Upper lobe of left lung (tissue), 6 donors: ENCODE measurements around the gene IER3. TPM values are rescaled to one million over a fixed set of nuclear protein-coding genes. Genes with fewer than 3 reads are reported as not detected.

ENCODE experiments used
- ATAC-seq, 2 donors: fragments of 200-7000 bp; cut with Tn5 transposase; one replicate each; pipeline ENCODE4 v1.9.1; 2022; ENCODE audit warnings: mild to moderate bottlenecking in 2 of 2, moderate library complexity in 2 of 2; ENCODE audit not compliant: low FRiP score in 2 of 2
- DNase-seq, 2 donors: peaks; one replicate each; pipeline ENCODE4 v3.0.0-alpha.2; 2019 to 2020
- H3K27ac ChIP-seq, 4 donors: fragments of 200-600 bp; sonication (generic); one replicate each; pipeline ENCODE4 v1.5.1; 2016 to 2019
- H3K27me3 ChIP-seq, 4 donors: fragments of 200-600 bp; sonication (generic); one replicate each; pipeline ENCODE4 v1.5.1; 2017 to 2019
- H3K36me3 ChIP-seq, 4 donors: fragments of 200-600 bp; sonication (generic); one replicate each; pipeline ENCODE4 v1.5.1; 2016 to 2019
- H3K4me1 ChIP-seq, 4 donors: fragments of 200-600 bp; sonication (generic); one replicate each; pipeline ENCODE4 v1.5.1; 2018 to 2019
- H3K4me3 ChIP-seq, 4 donors: fragments of 200-600 bp; sonication (generic); one replicate each; pipeline ENCODE4 v1.5.1; 2017 to 2019; ENCODE audit warnings: mild to moderate bottlenecking in 2 of 4, moderate library complexity in 1 of 4
- H3K9me3 ChIP-seq, 4 donors: fragments of 200-600 bp; sonication (generic); one replicate each; pipeline ENCODE4 v1.5.1; 2018 to 2019
- CTCF ChIP-seq, 6 experiments: fragments of 450-650 bp in 4 of 6; fragments of 200-600 bp in 2 of 6; sonication (generic) in 2 of 6; IDR thresholded peaks; one replicate each; pipeline ENCODE4 v1.5.1; 2016 to 2019; ENCODE audit warnings: antibody characterized with exemption in 6 of 6
- EP300 ChIP-seq, 4 donors: sonication (generic); formaldehyde crosslinking; IDR thresholded peaks; one replicate each; pipeline ENCODE4 v1.5.1; 2017; ENCODE audit warnings: antibody characterized with exemption in 4 of 4, control low read depth in 2 of 4
- POLR2A ChIP-seq, 4 donors: fragments of 450-650 bp; IDR thresholded peaks; one replicate each; pipeline ENCODE4 v1.5.1; 2016 to 2017; ENCODE audit warnings: antibody characterized with exemption in 4 of 4, mild to moderate bottlenecking in 2 of 4
- POLR2AphosphoS5 ChIP-seq, 2 donors: sonication (generic); formaldehyde crosslinking; IDR thresholded peaks; one replicate each; pipeline ENCODE4 v1.5.1; 2017; ENCODE audit warnings: antibody characterized with exemption in 2 of 2
- WGBS, 2 donors: methylation state at CpG; one replicate each; pipeline ENCODE4 v1.1.5; 2017 to 2018; 5-methylcytosine and 5-hydroxymethylcytosine counted together
- total RNA-seq, 6 donors: library from RNA; depleted of rRNA in 4 of 6; stranded (reverse); fragments of >200 nt in 4 of 6; gene quantifications; one replicate each; pipeline versions ENCODE4 v1.1.0 to v1.2.1, GENCODE V29; 2016 to 2021
- donor health status: DM: no; HTN: no; CAD: no; lungs with moderate emphysema.
- donor health status: DM: no; HTN: yes; CAD: no; lungs with severe emphysema.

The IER3 gene
- total RNA-seq, 6 donors from 2014 or later, result 4.2 to 61.1 (median 19.8) TPM

GRCh38 chr6:30776390-30777154 is 32.2 kb upstream of the IER3 start:
- no peak overlapping the region for H3K4me3 ChIP-seq
- TF ChIP-seq EP300 (IDR thresholded peaks at IDR 0.05) (no peak), POLR2A (IDR thresholded peaks at IDR 0.05) (no peak), CTCF (IDR thresholded peaks at IDR 0.05) (no peak), POLR2AphosphoS5 (IDR thresholded peaks at IDR 0.05) (no peak)
- no peaks in the 10 kb centered on the region for H3K9me3 ChIP-seq
- WGBS, 2 donors, result 92 to 98% methylated on average over 5 of the region's 5 CpGs
- H3K27me3 ChIP-seq, result no peaks in the 10 kb centered on the region
- H3K4me1 ChIP-seq, result peaks cover 29 to 36% (median 31%) of the 10 kb centered on the region in 4 donors
- no peaks in the 10 kb centered on the region for H3K36me3 ChIP-seq
- ATAC-seq (no peak), DNase-seq (no peak)
- no peak overlapping the region for H3K27ac ChIP-seq

GRCh38 chr6:30775104-30775503 is 30.8 kb upstream of the IER3 start:
- WGBS, 2 donors, result 89 to 94% methylated on average over 1 to 2 of the region's 2 CpGs
- ATAC-seq (no peak), DNase-seq (no peak)
- no peaks in the 10 kb centered on the region for H3K27me3 ChIP-seq
- H3K4me1 ChIP-seq, result peaks cover 18 to 23% (median 19%) of the 10 kb centered on the region in 4 donors
- no peaks in the 10 kb centered on the region for H3K36me3 ChIP-seq
- no peak overlapping the region for H3K27ac ChIP-seq
- no peak for TF ChIP-seq EP300 (IDR thresholded peaks at IDR 0.05)
- TF ChIP-seq POLR2A (IDR thresholded peaks at IDR 0.05), result no peak
- no peak for TF ChIP-seq CTCF (IDR thresholded peaks at IDR 0.05)
- TF ChIP-seq POLR2AphosphoS5 (IDR thresholded peaks at IDR 0.05), result no peak
- no peak overlapping the region for H3K4me3 ChIP-seq
- H3K9me3 ChIP-seq, result no peaks in the 10 kb centered on the region

- 75 to 83% methylated on average over 8 of the region's 8 CpGs for WGBS, 2 donors
- DNase-seq, result no peak
- Histone ChIP-seq H3K4me3 (no peak overlapping the region), H3K4me1 (peaks cover 17 to 23% (median 19%) of the 10 kb centered on the region in 4 donors), H3K27ac (no peak overlapping the region), H3K9me3 (no peaks in the 10 kb centered on the region), H3K27me3 (no peaks in the 10 kb centered on the region), H3K36me3 (no peaks in the 10 kb centered on the region)
- TF ChIP-seq EP300 (IDR thresholded peaks at IDR 0.05), result no peak
- no peak for TF ChIP-seq POLR2A (IDR thresholded peaks at IDR 0.05)
- TF ChIP-seq CTCF (IDR thresholded peaks at IDR 0.05), result no peak
- no peak for TF ChIP-seq POLR2AphosphoS5 (IDR thresholded peaks at IDR 0.05)
- no peak for ATAC-seq
Observed at GRCh38 chr6:30774701-30775100, 30.4 kb upstream of the IER3 start.

GRCh38 chr6:30770592-30770991 is 26.2 kb upstream of the IER3 start:
- H3K4me1 ChIP-seq, result peaks cover 15 to 24% (median 18%) of the 10 kb centered on the region in 4 donors
- 74 to 80% methylated on average over 3 of the region's 3 CpGs for WGBS, 2 donors
- H3K9me3 ChIP-seq, result no peaks in the 10 kb centered on the region
- no peak overlapping the region for H3K27ac ChIP-seq
- H3K4me3 ChIP-seq, result no peak overlapping the region
- TF ChIP-seq POLR2A (IDR thresholded peaks at IDR 0.05) (no peak), POLR2AphosphoS5 (IDR thresholded peaks at IDR 0.05) (no peak), CTCF (IDR thresholded peaks at IDR 0.05) (no peak), EP300 (IDR thresholded peaks at IDR 0.05) (no peak)
- H3K27me3 ChIP-seq, result no peaks in the 10 kb centered on the region
- DNase-seq (no peak), ATAC-seq (no peak)
- no peaks in the 10 kb centered on the region for H3K36me3 ChIP-seq
